ENCODE results near the gene PRODH. TPM values are rescaled to one million over a fixed set of nuclear protein-coding genes. Genes with fewer than 3 reads are reported as not detected.
"Not testable (repeated sequence)": the region's sequence is repeated elsewhere in the genome, so short reads cannot be mapped to it uniquely, and the experiment has no call there.

The PRODH gene
- total RNA-seq, 1 donor from 2014 or later = 1.4 TPM

DNA sequence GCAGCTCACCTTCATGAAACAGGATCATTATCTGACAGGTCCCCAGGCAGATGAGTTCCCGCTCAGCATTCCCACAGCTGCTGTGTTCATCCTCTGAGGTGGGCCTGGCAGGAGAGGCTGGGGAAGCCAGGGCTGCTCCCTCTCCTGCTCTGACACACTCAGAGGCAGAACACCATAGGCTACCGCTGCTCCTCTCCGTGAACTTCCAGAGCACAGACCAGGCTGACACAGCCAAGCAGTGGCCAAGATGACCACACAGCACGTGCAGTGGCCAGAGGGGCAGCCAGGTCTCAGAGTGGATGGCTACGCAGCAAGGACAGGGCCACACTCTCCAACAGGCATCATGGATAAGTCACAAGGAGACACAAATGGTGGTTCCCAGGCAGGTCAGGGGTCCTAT, 8.5 kb downstream of the PRODH start:
- Histone ChIP-seq H3K4me3 (no peak overlapping the region), H3K27ac (no peak overlapping the region), H3K9me3 (no peaks in the 10 kb centered on the region), H3K36me3 (no peaks in the 10 kb centered on the region), H3K27me3 (no peaks in the 10 kb centered on the region), H3K4me1 (no peaks in the 10 kb centered on the region)
- no peak for DNase-seq (ENCODE audit: low spot score in 2 of 2)
- TF ChIP-seq, protein P1, sequence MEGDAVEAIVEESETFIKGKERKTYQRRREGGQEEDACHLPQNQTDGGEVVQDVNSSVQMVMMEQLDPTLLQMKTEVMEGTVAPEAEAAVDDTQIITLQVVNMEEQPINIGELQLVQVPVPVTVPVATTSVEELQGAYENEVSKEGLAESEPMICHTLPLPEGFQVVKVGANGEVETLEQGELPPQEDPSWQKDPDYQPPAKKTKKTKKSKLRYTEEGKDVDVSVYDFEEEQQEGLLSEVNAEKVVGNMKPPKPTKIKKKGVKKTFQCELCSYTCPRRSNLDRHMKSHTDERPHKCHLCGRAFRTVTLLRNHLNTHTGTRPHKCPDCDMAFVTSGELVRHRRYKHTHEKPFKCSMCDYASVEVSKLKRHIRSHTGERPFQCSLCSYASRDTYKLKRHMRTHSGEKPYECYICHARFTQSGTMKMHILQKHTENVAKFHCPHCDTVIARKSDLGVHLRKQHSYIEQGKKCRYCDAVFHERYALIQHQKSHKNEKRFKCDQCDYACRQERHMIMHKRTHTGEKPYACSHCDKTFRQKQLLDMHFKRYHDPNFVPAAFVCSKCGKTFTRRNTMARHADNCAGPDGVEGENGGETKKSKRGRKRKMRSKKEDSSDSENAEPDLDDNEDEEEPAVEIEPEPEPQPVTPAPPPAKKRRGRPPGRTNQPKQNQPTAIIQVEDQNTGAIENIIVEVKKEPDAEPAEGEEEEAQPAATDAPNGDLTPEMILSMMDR (IDR thresholded peaks at IDR 0.05) = no peak
- intact Hi-C loops (cut with DNase I) = no loop called here

DNA sequence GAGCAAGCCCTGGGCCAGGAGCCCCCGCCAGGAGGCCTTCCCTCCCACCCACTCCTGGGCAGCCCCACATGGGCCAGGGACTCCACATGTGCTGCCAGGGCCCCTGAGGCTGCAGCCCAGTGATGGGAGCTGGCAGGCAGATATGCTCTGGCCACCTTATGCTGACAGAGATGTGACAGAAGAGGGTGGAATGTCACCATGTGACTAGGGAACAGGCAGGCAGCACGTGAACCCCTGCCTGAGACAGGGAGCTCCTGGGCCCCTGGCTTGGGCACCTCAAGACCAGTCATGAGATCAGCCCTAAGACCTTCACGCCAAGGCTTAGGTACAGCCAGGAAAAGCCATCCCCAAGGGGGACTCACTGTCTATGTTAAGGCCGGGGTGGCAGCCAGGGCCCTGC, 9.1 kb downstream of the PRODH start:
- H3K4me3 ChIP-seq = no peak overlapping the region
- no peak overlapping the region for H3K27ac ChIP-seq
- intact Hi-C loops (cut with DNase I) = no loop called here
- TF ChIP-seq, protein P1 (IDR thresholded peaks at IDR 0.05) = no peak
- no peaks in the 10 kb centered on the region for H3K9me3 ChIP-seq
- no peaks in the 10 kb centered on the region for H3K4me1 ChIP-seq
- no peak for DNase-seq (ENCODE audit: low spot score in 2 of 2)
- no peaks in the 10 kb centered on the region for H3K27me3 ChIP-seq
- H3K36me3 ChIP-seq = no peaks in the 10 kb centered on the region

DNA sequence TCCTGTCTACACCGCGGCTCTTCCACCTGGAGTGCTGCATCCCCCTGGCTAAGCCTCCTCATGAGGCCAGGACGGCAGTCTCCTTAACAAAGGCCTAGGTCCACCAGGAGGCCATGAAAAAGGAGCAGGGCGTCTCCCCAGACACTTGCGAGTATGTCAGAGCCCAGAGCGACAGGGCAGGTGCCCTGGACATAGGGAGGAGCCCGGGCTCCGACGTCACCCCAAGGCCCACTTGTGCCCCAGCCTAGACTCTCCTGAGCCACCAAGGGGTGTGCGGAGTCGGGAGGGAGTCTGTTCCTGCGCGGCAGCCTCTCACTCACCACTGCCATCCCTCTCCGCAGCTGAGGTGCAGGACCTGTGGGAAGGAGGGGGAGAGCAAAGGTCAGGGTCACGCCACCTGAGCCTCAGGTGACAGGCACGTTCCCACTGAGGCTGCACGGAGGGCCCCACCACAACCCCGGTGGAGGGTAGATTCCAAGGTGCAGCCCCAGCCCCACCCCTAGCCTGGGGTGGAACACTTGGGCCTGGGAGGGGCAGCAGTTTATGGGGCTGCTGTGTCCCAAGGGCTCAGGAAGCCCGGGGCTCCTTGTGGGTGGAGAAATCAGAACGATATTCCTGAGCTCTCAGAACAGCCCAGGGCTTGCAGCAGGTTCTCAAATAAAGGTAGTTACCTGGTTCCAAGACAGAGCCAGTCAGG, 10.6 kb downstream of the PRODH start:
- intact Hi-C loops (cut with DNase I) = no loop called here
- no peaks in the 10 kb centered on the region for H3K9me3 ChIP-seq
- DNase-seq (ENCODE audit: low spot score in 2 of 2) = no peak
- no peaks in the 10 kb centered on the region for H3K27me3 ChIP-seq
- no peaks in the 10 kb centered on the region for H3K36me3 ChIP-seq
- TF ChIP-seq, protein P1 (IDR thresholded peaks at IDR 0.05) = no peak
- H3K27ac ChIP-seq = no peak overlapping the region
- no peaks in the 10 kb centered on the region for H3K4me1 ChIP-seq
- no peak overlapping the region for H3K4me3 ChIP-seq

DNA sequence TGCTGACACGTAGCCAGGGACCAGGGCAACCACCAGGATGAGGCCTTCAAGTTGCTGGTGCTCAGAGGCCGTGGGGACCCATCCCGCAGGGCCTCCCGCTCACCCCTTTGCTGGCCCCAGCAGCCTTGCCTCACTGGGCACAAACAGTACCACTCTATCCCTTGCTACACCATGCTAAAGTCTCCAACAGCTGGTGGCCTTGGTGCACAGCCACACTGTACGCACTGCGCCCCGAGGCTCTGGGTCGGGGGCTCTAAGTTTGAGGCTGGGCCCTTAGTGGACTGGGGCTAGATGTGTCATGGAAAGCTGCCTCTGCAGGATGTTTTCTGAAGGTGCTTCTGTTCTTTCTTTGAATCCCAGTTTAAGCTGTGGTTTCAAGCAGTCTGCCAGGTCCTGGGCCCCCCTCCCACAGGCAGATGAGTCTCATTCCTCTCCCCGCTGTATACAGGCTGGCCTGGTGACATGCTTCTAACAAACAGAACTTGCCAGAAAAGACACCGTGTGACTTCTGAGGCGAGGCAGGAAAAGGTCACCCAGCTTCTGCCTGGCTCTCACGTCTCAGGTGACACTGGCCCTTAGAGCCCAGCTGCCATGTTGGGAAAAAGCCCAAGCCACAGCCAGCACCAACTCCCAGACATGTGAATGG, 15.7 kb downstream of the PRODH start:
- H3K27me3 ChIP-seq; DNase-seq (ENCODE audit: low spot score in 2 of 2); H3K27ac ChIP-seq; H3K36me3 ChIP-seq; H3K4me1 ChIP-seq; H3K4me3 ChIP-seq; H3K9me3 ChIP-seq; intact Hi-C loops (cut with DNase I): not testable (repeated sequence)

GRCh38 chr22:18917818-18918217, 18.3 kb downstream of the PRODH start:
- intact Hi-C loops (cut with DNase I); H3K9me3 ChIP-seq; H3K27ac ChIP-seq; H3K4me1 ChIP-seq; H3K36me3 ChIP-seq; DNase-seq (ENCODE audit: low spot score in 2 of 2); H3K27me3 ChIP-seq; H3K4me3 ChIP-seq: not testable (repeated sequence)

- H3K27me3 ChIP-seq; H3K9me3 ChIP-seq; intact Hi-C loops (cut with DNase I); DNase-seq (ENCODE audit: low spot score in 2 of 2); H3K4me3 ChIP-seq; H3K36me3 ChIP-seq; H3K4me1 ChIP-seq; H3K27ac ChIP-seq: not testable (repeated sequence)
Observed at GRCh38 chr22:18915550-18915949, 20.5 kb downstream of the PRODH start.

- H3K36me3 ChIP-seq; H3K27me3 ChIP-seq; H3K27ac ChIP-seq; DNase-seq (ENCODE audit: low spot score in 2 of 2); intact Hi-C loops (cut with DNase I); H3K9me3 ChIP-seq; H3K4me1 ChIP-seq; H3K4me3 ChIP-seq: not testable (repeated sequence)
Observed at GRCh38 chr22:18914558-18914957, 21.5 kb downstream of the PRODH start.

- H3K9me3 ChIP-seq; H3K36me3 ChIP-seq; DNase-seq (ENCODE audit: low spot score in 2 of 2); H3K27me3 ChIP-seq; H3K4me1 ChIP-seq; H3K27ac ChIP-seq; H3K4me3 ChIP-seq; intact Hi-C loops (cut with DNase I): not testable (repeated sequence)
Observed at GRCh38 chr22:18912264-18912946, 23.7 kb downstream of the PRODH start.

- DNase-seq (ENCODE audit: low spot score in 2 of 2); H3K4me3 ChIP-seq; H3K27ac ChIP-seq; H3K4me1 ChIP-seq; intact Hi-C loops (cut with DNase I); H3K36me3 ChIP-seq; H3K27me3 ChIP-seq; H3K9me3 ChIP-seq: not testable (repeated sequence)
Observed at GRCh38 chr22:18911535-18911934, 24.6 kb downstream of the PRODH start.
